Measurements from ENCODE around the gene CALB2. TPM values are rescaled to one million over a fixed set of nuclear protein-coding genes. Genes with fewer than 3 reads are reported as not detected.

CALB2 gene
- total and polyA plus RNA-seq, 5 donors = 0.95 to 3.3 (median 2.0) TPM

Other genes with a start within 250 kb of the CALB2 start
- gene HYDIN, start 128.0 kb upstream of the CALB2 start, total RNA-seq = 1 to 10 TPM; 1.5 to 2.3 (median 2.1) TPM
- gene HYDIN, start 128.0 kb upstream of the CALB2 start, polyA plus RNA-seq = 0.57 TPM
- gene CMTR2, start 69.3 kb upstream of the CALB2 start, total RNA-seq = 10 to 100 TPM; 11.2 to 12.6 (median 12.3) TPM
- 4.0 TPM for gene CMTR2, start 69.3 kb upstream of the CALB2 start, polyA plus RNA-seq
- not detected for gene TLE7, start 83.3 kb downstream of the CALB2 start, total RNA-seq
- gene TLE7, start 83.3 kb downstream of the CALB2 start, polyA plus RNA-seq = not detected
- 1 to 10 TPM; 6.7 to 8.6 (median 7.8) TPM for gene ZNF23, start 103.5 kb downstream of the CALB2 start, total RNA-seq
- gene ZNF23, start 103.5 kb downstream of the CALB2 start, polyA plus RNA-seq = 6.8 TPM
- 1 to 10 TPM; 2.3 to 4.0 (median 3.2) TPM for gene ZNF19, start 130.6 kb downstream of the CALB2 start, total RNA-seq
- gene ZNF19, start 130.6 kb downstream of the CALB2 start, polyA plus RNA-seq = 1.7 TPM
- not detected for gene CHST4, start 167.7 kb downstream of the CALB2 start, total RNA-seq
- not detected for gene CHST4, start 167.7 kb downstream of the CALB2 start, polyA plus RNA-seq
- under 1 TPM in 1 of 4 donors, not detected in 3; 0.08 TPM for gene TAT, start 218.4 kb downstream of the CALB2 start, total RNA-seq
- 0.02 TPM for gene TAT, start 218.4 kb downstream of the CALB2 start, polyA plus RNA-seq

Measured in right cardiac atrium (tissue), 5 donors.